Keratinocyte (primary cell): Measurements from ENCODE around the gene PPID. TPM values are rescaled to one million over a fixed set of nuclear protein-coding genes. Genes with fewer than 3 reads are reported as not detected.

Source experiments
- DNase-seq: peaks from one replicate; pipeline ENCODE4 v3.0.0-alpha.2; 2011; ENCODE audit warnings: low read depth, missing footprints, low spot score
- FAIRE-seq: peaks from 2 replicates; lab custom pipeline; 2011; peaks lifted over from hg19 to GRCh38; lab: Jason Lieb, UNC
- H2AFZ ChIP-seq: 2 replicates; pipeline ENCODE4 v1.6.0; 2012; ENCODE audit warnings: low read length, control low read depth, inconsistent platforms; ENCODE audit not compliant: control insufficient read depth
- H3K27ac ChIP-seq: 2 replicates; pipeline ENCODE4 v1.5.1; 2011; ENCODE audit warnings: low read length; ENCODE audit not compliant: control insufficient read depth, insufficient read depth
- H3K27me3 ChIP-seq: 3 replicates; pipeline ENCODE4 v1.6.0; 2011; ENCODE audit warnings: low read length; ENCODE audit not compliant: control insufficient read depth, insufficient read depth; ENCODE audit errors: extremely low read depth
- H3K36me3 ChIP-seq, 2 experiments: 2 replicates in 1 of 2; 3 replicates in 1 of 2; pipeline ENCODE4 v1.5.1; 2011; ENCODE audit warnings: low read length in 2 of 2, mild to moderate bottlenecking in 1 of 2; ENCODE audit not compliant: control insufficient read depth in 2 of 2, insufficient read depth in 2 of 2; ENCODE audit errors: extremely low read depth in 1 of 2
- H3K4me1 ChIP-seq: 3 replicates; pipeline ENCODE4 v1.5.1; 2011; ENCODE audit warnings: low read length; ENCODE audit not compliant: control insufficient read depth, insufficient read depth; ENCODE audit errors: extremely low read depth
- H3K4me2 ChIP-seq: 3 replicates; pipeline ENCODE4 v1.6.0; 2011; ENCODE audit warnings: low read depth, low read length; ENCODE audit not compliant: control insufficient read depth, insufficient read depth; ENCODE audit errors: extremely low read depth
- H3K4me3 ChIP-seq, 3 experiments: fragments of 200-600 bp in 1 of 3; sonication (generic) in 1 of 3; 2 replicates in 2 of 3; 3 replicates in 1 of 3; pipeline ENCODE4 v1.5.1; 2011 to 2016; ENCODE audit warnings: low read length in 3 of 3, mild to moderate bottlenecking in 3 of 3, control low read depth in 2 of 3, inconsistent platforms in 1 of 3, low read depth in 1 of 3, mixed read lengths in 1 of 3, mixed run types in 1 of 3, moderate library complexity in 1 of 3; ENCODE audit not compliant: control insufficient read depth in 2 of 3, insufficient read depth in 2 of 3; ENCODE audit errors: extremely low read depth in 1 of 3
- H3K79me2 ChIP-seq: 2 replicates; pipeline ENCODE4 v1.6.0; 2012; ENCODE audit warnings: low read length; ENCODE audit not compliant: control insufficient read depth, insufficient read depth
- H3K9ac ChIP-seq: 3 replicates; pipeline ENCODE4 v1.6.0; 2011; ENCODE audit warnings: low read length; ENCODE audit not compliant: control insufficient read depth, insufficient read depth; ENCODE audit errors: extremely low read depth
- H3K9me1 ChIP-seq: 3 replicates; pipeline ENCODE4 v1.6.0; 2011; ENCODE audit warnings: low read length; ENCODE audit not compliant: control insufficient read depth, insufficient read depth; ENCODE audit errors: extremely low read depth
- H3K9me3 ChIP-seq: 2 replicates; pipeline ENCODE4 v1.5.1; 2012; ENCODE audit warnings: low read depth, low read length; ENCODE audit not compliant: control insufficient read depth
- H4K20me1 ChIP-seq: 3 replicates; pipeline ENCODE4 v1.6.0; 2011; ENCODE audit warnings: low read length; ENCODE audit not compliant: control insufficient read depth, insufficient read depth; ENCODE audit errors: extremely low read depth
- CTCF ChIP-seq, 3 experiments: IDR thresholded peaks in 1 of 3; conservative IDR thresholded peaks in 1 of 3; optimal IDR thresholded peaks in 1 of 3; 2 replicates in 2 of 3; 3 replicates in 1 of 3; pipeline versions ENCODE3 to v1.5.1; 2011; ENCODE audit warnings: low read length in 3 of 3, mild to moderate bottlenecking in 3 of 3, moderate library complexity in 2 of 3, control low read depth in 1 of 3, inconsistent platforms in 1 of 3; ENCODE audit not compliant: insufficient read depth in 2 of 3; ENCODE audit errors: extremely low read depth in 1 of 3
- EZH2 ChIP-seq: IDR thresholded peaks from one replicate; pipeline ENCODE4 v1.6.1; 2012; ENCODE audit warnings: inconsistent platforms, mild to moderate bottlenecking, low read length, moderate library complexity
- dilution Hi-C: fragments of 300-500 bp; cut with MboI; formaldehyde crosslinking; loops from one replicate; pipeline ENCODE4 v1.7.0; 2020; ENCODE audit warnings: low sequenced_read_pairs; ENCODE audit not compliant: extremely low pct_ligation_motif_present
- polyA plus RNA-seq, 5 experiments: library from polyadenylated mRNA; depleted of rRNA in 3 of 5; stranded (reverse) in 3 of 5; stranded (forward) in 1 of 5; unstranded in 1 of 5; fragments of >200 nt; gene quantifications; 1 replicate in 1 of 5; 2 replicates in 3 of 5; 3 replicates in 1 of 5; pipeline versions ENCODE4 v1.2.1 to v1.2.3, GENCODE V29; 2011 to 2012; ENCODE audit warnings: missing spikeins in 2 of 5, low read depth in 1 of 5, low replicate concordance in 1 of 5

Gene PPID
- polyA plus RNA-seq, 1 donor (not counting 4 experiments of a cell fraction or from before 2014, with no cell fraction given) = 27.2 TPM

- Histone ChIP-seq H2AFZ (no peak overlapping the region), H3K9me3 (no peaks in the 10 kb centered on the region), H3K79me2 (peaks cover 22% of the 10 kb centered on the region), H3K4me1 (peaks cover 10% of the 10 kb centered on the region), H3K9me1 (no peaks in the 10 kb centered on the region), H3K4me2 (no peak overlapping the region), H3K27me3 (no peaks in the 10 kb centered on the region), H3K4me3 (no peak overlapping the region), H3K9ac (no peak overlapping the region), H4K20me1 (no peaks in the 10 kb centered on the region), H3K36me3 (no peaks in the 10 kb centered on the region), H3K27ac (no peak overlapping the region)
- TF ChIP-seq EZH2 (no peak), CTCF (optimal IDR thresholded peaks at IDR 0.05 in 1 of 3, IDR thresholded peaks at IDR 0.05 in 1 of 3, conservative IDR thresholded peaks at IDR 0.05 in 1 of 3; ENCODE audit: extremely low read depth in 1 of 3, insufficient read depth in 2 of 3, low read length in 3 of 3) (no peak)
- no peak for DNase-seq
- dilution Hi-C loops = no loop called here
- no peak for FAIRE-seq
These were observed 53.9 kb downstream of the PPID start for GRCh38 chr4:158669310-158669709.

DNA sequence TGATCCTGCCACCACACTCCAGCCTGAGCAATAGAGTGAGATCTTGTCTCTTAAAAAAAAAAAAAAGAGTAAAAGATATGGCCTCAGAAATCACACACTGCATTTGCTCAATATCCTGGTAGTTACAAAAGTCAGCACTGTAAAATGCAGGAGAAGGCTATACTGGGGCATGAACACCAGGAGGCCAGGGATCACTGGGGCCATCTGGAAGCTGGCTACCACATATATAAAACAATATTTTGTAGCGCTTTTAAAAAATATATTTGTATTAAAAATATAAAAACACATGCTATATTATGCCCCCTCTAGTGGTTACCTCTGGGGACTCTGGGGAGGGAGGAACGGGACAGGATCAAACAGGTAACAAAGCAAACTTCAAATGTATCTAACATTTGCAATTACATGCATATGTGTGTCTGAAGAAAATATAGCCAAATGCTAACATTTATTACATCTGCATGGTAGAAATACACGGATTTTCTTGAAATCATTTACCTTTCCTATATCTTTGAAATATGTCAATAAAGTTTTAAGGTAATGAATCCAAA is 55.5 kb downstream of the PPID start:
- FAIRE-seq (no peak), DNase-seq (no peak)
- H3K4me1 ChIP-seq = peaks cover 6% of the 10 kb centered on the region
- H3K4me3 ChIP-seq = no peak overlapping the region
- H3K4me2 ChIP-seq = no peak overlapping the region
- dilution Hi-C loops = no loop called here
- H3K27me3 ChIP-seq = no peaks in the 10 kb centered on the region
- H3K9me3 ChIP-seq = no peaks in the 10 kb centered on the region
- H4K20me1 ChIP-seq = no peaks in the 10 kb centered on the region
- H3K27ac ChIP-seq = no peak overlapping the region
- peaks cover 22% of the 10 kb centered on the region for H3K79me2 ChIP-seq
- H2AFZ ChIP-seq = no peak overlapping the region
- TF ChIP-seq CTCF (optimal IDR thresholded peaks at IDR 0.05 in 1 of 3, IDR thresholded peaks at IDR 0.05 in 1 of 3, conservative IDR thresholded peaks at IDR 0.05 in 1 of 3; ENCODE audit: extremely low read depth in 1 of 3, insufficient read depth in 2 of 3, low read length in 3 of 3) = peak; percentile 6 to 69 (median 33)
- TF ChIP-seq EZH2 = no peak
- H3K36me3 ChIP-seq = no peaks in the 10 kb centered on the region
- H3K9ac ChIP-seq = no peak overlapping the region
- H3K9me1 ChIP-seq = no peaks in the 10 kb centered on the region
